Upper lobe of left lung (tissue), 6 donors: ENCODE results near the gene SPDL1. TPM values are rescaled to one million over a fixed set of nuclear protein-coding genes. Genes with fewer than 3 reads are reported as not detected.

Source experiments
- ATAC-seq, 2 donors: fragments of 200-7000 bp; cut with Tn5 transposase; one replicate each; pipeline ENCODE4 v1.9.1; 2022; ENCODE audit warnings: mild to moderate bottlenecking in 2 of 2, moderate library complexity in 2 of 2; ENCODE audit not compliant: low FRiP score in 2 of 2
- DNase-seq, 2 donors: peaks; one replicate each; pipeline ENCODE4 v3.0.0-alpha.2; 2019 to 2020
- H3K27ac ChIP-seq, 4 donors: fragments of 200-600 bp; sonication (generic); one replicate each; pipeline ENCODE4 v1.5.1; 2016 to 2019
- H3K27me3 ChIP-seq, 4 donors: fragments of 200-600 bp; sonication (generic); one replicate each; pipeline ENCODE4 v1.5.1; 2017 to 2019
- H3K36me3 ChIP-seq, 4 donors: fragments of 200-600 bp; sonication (generic); one replicate each; pipeline ENCODE4 v1.5.1; 2016 to 2019
- H3K4me1 ChIP-seq, 4 donors: fragments of 200-600 bp; sonication (generic); one replicate each; pipeline ENCODE4 v1.5.1; 2018 to 2019
- H3K4me3 ChIP-seq, 4 donors: fragments of 200-600 bp; sonication (generic); one replicate each; pipeline ENCODE4 v1.5.1; 2017 to 2019; ENCODE audit warnings: mild to moderate bottlenecking in 2 of 4, moderate library complexity in 1 of 4
- H3K9me3 ChIP-seq, 4 donors: fragments of 200-600 bp; sonication (generic); one replicate each; pipeline ENCODE4 v1.5.1; 2018 to 2019
- CTCF ChIP-seq, 6 experiments: fragments of 450-650 bp in 4 of 6; fragments of 200-600 bp in 2 of 6; sonication (generic) in 2 of 6; IDR thresholded peaks; one replicate each; pipeline ENCODE4 v1.5.1; 2016 to 2019; ENCODE audit warnings: antibody characterized with exemption in 6 of 6
- EP300 ChIP-seq, 4 donors: sonication (generic); formaldehyde crosslinking; IDR thresholded peaks; one replicate each; pipeline ENCODE4 v1.5.1; 2017; ENCODE audit warnings: antibody characterized with exemption in 4 of 4, control low read depth in 2 of 4
- POLR2A ChIP-seq, 4 donors: fragments of 450-650 bp; IDR thresholded peaks; one replicate each; pipeline ENCODE4 v1.5.1; 2016 to 2017; ENCODE audit warnings: antibody characterized with exemption in 4 of 4, mild to moderate bottlenecking in 2 of 4
- POLR2AphosphoS5 ChIP-seq, 2 donors: sonication (generic); formaldehyde crosslinking; IDR thresholded peaks; one replicate each; pipeline ENCODE4 v1.5.1; 2017; ENCODE audit warnings: antibody characterized with exemption in 2 of 2
- WGBS, 2 donors: methylation state at CpG; one replicate each; pipeline ENCODE4 v1.1.5; 2017 to 2018; 5-methylcytosine and 5-hydroxymethylcytosine counted together
- total RNA-seq, 6 donors: library from RNA; depleted of rRNA in 4 of 6; stranded (reverse); fragments of >200 nt in 4 of 6; gene quantifications; one replicate each; pipeline versions ENCODE4 v1.1.0 to v1.2.1, GENCODE V29; 2016 to 2021
- donor health status: DM: no; HTN: no; CAD: no; lungs with moderate emphysema.
- donor health status: DM: no; HTN: yes; CAD: no; lungs with severe emphysema.

Gene SPDL1
- total RNA-seq, 6 donors from 2014 or later = 1.9 to 9.2 (median 5.5) TPM

GRCh38 chr5:169590602-169591001, 7.0 kb downstream of the SPDL1 start:
- H3K36me3 ChIP-seq = peaks cover 9 to 69% (median 22%) of the 10 kb centered on the region in 4 donors
- ATAC-seq = no peak
- 81 to 85% methylated on average over 3 of the region's 3 CpGs for WGBS, 2 donors

DNA sequence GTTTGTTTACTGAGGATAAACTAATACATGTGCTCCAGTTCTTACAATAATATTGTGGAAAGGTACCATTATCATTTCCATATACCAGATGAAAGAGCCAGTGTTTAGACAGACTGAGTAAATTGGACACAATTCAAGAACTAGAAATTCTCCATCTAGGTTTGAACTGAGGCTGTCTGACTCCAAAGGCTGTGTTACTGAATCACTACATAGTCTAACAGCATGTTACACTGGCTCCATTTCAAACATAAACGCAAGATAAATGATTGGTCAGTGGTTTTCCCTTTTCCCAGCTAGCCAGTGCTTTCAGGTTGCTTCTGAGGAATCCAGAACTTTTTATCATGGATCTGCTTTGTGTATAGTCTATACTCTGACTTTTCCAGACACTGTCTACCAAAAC, 8.1 kb downstream of the SPDL1 start:
- Histone ChIP-seq H3K4me1 (no peaks in the 10 kb centered on the region), H3K27ac (no peak overlapping the region), H3K9me3 (no peaks in the 10 kb centered on the region), H3K4me3 (no peak overlapping the region), H3K27me3 (no peaks in the 10 kb centered on the region), H3K36me3 (peaks cover 9 to 77% (median 25%) of the 10 kb centered on the region in 4 donors)
- DNase-seq (no peak), ATAC-seq (no peak)
- 0% methylated on average over 1 of the region's 1 CpG for WGBS, 2 donors
- TF ChIP-seq EP300 (IDR thresholded peaks at IDR 0.05) (no peak), POLR2A (IDR thresholded peaks at IDR 0.05) (no peak)

More at GRCh38 chr5:169590602-169591001, 7.0 kb downstream of the SPDL1 start:
- no peak overlapping the region for H3K27ac ChIP-seq
- H3K4me3 ChIP-seq = no peak overlapping the region
- no peaks in the 10 kb centered on the region for H3K9me3 ChIP-seq
- no peaks in the 10 kb centered on the region for H3K27me3 ChIP-seq
- no peaks in the 10 kb centered on the region for H3K4me1 ChIP-seq
- no peak for DNase-seq
- TF ChIP-seq POLR2A (IDR thresholded peaks at IDR 0.05) (no peak), CTCF (IDR thresholded peaks at IDR 0.05) (no peak), EP300 (IDR thresholded peaks at IDR 0.05) (no peak), POLR2AphosphoS5 (IDR thresholded peaks at IDR 0.05) (no peak)

DNA sequence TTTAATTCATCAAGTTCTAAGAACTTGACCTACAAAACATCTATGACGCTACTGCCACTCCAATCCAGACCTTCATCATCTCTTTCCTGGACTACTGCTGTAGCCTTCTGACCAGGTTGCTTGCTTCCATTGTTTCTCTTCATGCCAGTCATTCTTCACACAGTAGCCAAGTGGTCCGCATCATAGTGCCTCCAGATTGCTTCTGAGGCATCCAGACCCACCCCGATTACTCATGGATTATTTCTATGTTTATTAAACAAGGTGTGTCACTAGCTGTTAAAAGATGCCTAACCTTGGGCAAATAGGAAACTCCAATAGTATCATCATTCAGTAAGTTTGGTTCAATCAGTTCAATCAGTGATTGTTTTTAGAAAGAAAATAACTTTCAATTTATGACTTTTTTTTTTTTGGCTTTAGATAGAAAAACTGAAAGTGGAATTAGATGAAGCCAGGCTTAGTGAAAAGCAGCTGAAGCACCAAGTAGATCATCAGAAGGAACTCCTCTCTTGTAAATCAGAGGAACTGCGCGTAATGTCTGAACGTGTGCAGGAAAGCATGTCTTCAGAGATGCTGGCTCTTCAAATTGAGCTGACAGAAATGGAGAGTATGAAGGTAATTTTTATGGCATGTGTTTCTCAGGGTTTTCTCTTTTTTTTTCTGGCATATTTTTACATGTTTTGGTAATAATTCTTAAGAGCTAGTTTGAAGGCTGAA, 9.5 kb downstream of the SPDL1 start:
- TF ChIP-seq POLR2AphosphoS5 (IDR thresholded peaks at IDR 0.05) (no peak), POLR2A (IDR thresholded peaks at IDR 0.05) (no peak), EP300 (IDR thresholded peaks at IDR 0.05) (no peak), CTCF (IDR thresholded peaks at IDR 0.05) (no peak)
- 96 to 97% methylated on average over 6 of the region's 6 CpGs for WGBS, 2 donors

GRCh38 chr5:169595172-169595820, 11.7 kb downstream of the SPDL1 start:
- 91 to 94% methylated on average over 1 of the region's 1 CpG for WGBS, 2 donors
- Histone ChIP-seq H3K27ac (no peak overlapping the region), H3K4me3 (no peak overlapping the region), H3K9me3 (no peaks in the 10 kb centered on the region), H3K27me3 (no peaks in the 10 kb centered on the region), H3K36me3 (peaks cover 9 to 87% (median 22%) of the 10 kb centered on the region in 4 donors), H3K4me1 (no peaks in the 10 kb centered on the region)
- TF ChIP-seq POLR2AphosphoS5 (IDR thresholded peaks at IDR 0.05) = no peak
- TF ChIP-seq POLR2A (IDR thresholded peaks at IDR 0.05) = no peak
- no peak for TF ChIP-seq EP300 (IDR thresholded peaks at IDR 0.05)
- no peak for TF ChIP-seq CTCF (IDR thresholded peaks at IDR 0.05)
- no peak for DNase-seq
- ATAC-seq = no peak

More for the DNA sequence above, 9.5 kb downstream of the SPDL1 start:
- ATAC-seq (no peak), DNase-seq (no peak)
- Histone ChIP-seq H3K4me3 (no peak overlapping the region), H3K36me3 (peaks cover 9 to 86% (median 26%) of the 10 kb centered on the region in 4 donors), H3K9me3 (no peaks in the 10 kb centered on the region), H3K4me1 (no peaks in the 10 kb centered on the region), H3K27me3 (no peaks in the 10 kb centered on the region), H3K27ac (no peak overlapping the region)

- H3K9me3 ChIP-seq = no peaks in the 10 kb centered on the region
- DNase-seq (no peak), ATAC-seq (no peak)
- no peaks in the 10 kb centered on the region for H3K27me3 ChIP-seq
- no peaks in the 10 kb centered on the region for H3K4me1 ChIP-seq
- TF ChIP-seq POLR2A (IDR thresholded peaks at IDR 0.05) = no peak
- no peak for TF ChIP-seq EP300 (IDR thresholded peaks at IDR 0.05)
- TF ChIP-seq POLR2AphosphoS5 (IDR thresholded peaks at IDR 0.05) = no peak
- no peak for TF ChIP-seq CTCF (IDR thresholded peaks at IDR 0.05)
- H3K27ac ChIP-seq = no peak overlapping the region
- no peak overlapping the region for H3K4me3 ChIP-seq
- H3K36me3 ChIP-seq = peaks cover 5 to 68% (median 14%) of the 10 kb centered on the region in 4 donors
- 88 to 89% methylated on average over 4 of the region's 4 CpGs for WGBS, 2 donors
Measured at GRCh38 chr5:169599451-169599850, 15.9 kb downstream of the SPDL1 start.
